ENCODE results near the gene NDST4.

NDST4 gene

DNA sequence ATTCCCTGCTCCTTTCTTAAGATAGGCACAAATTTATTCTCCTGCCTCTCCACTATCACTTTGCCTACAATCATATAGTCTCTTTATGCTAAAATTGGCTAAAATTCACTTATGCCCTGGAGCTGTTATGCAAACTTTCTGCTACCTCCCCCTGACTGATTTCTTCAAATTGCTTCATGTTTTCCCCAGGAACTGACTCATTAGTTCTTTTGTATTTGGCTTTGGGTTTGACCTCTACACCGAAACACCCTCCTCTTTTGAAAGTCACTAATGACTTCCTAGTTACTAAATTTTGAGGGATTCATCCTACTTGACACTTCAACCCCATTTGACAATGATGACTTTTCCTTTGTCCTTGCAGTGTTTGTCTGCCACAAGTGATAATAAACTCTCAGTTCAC, 222.6 kb downstream of the NDST4 start:
- TF ChIP-seq, protein P1, sequence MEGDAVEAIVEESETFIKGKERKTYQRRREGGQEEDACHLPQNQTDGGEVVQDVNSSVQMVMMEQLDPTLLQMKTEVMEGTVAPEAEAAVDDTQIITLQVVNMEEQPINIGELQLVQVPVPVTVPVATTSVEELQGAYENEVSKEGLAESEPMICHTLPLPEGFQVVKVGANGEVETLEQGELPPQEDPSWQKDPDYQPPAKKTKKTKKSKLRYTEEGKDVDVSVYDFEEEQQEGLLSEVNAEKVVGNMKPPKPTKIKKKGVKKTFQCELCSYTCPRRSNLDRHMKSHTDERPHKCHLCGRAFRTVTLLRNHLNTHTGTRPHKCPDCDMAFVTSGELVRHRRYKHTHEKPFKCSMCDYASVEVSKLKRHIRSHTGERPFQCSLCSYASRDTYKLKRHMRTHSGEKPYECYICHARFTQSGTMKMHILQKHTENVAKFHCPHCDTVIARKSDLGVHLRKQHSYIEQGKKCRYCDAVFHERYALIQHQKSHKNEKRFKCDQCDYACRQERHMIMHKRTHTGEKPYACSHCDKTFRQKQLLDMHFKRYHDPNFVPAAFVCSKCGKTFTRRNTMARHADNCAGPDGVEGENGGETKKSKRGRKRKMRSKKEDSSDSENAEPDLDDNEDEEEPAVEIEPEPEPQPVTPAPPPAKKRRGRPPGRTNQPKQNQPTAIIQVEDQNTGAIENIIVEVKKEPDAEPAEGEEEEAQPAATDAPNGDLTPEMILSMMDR (IDR thresholded peaks at IDR 0.05), result no peak
- Mint-ChIP-seq H3K9me3 (peaks cover 4% of the 10 kb centered on the region), H3K4me1 (no peaks in the 10 kb centered on the region), H3K27ac (no peak overlapping the region), H3K27me3 (ENCODE audit: low read depth, poor library complexity) (peaks cover 2% of the 10 kb centered on the region), H3K4me3 (no peak overlapping the region), H3K36me3 (ENCODE audit: low read depth) (no peaks in the 10 kb centered on the region)
- no peak for DNase-seq

DNA sequence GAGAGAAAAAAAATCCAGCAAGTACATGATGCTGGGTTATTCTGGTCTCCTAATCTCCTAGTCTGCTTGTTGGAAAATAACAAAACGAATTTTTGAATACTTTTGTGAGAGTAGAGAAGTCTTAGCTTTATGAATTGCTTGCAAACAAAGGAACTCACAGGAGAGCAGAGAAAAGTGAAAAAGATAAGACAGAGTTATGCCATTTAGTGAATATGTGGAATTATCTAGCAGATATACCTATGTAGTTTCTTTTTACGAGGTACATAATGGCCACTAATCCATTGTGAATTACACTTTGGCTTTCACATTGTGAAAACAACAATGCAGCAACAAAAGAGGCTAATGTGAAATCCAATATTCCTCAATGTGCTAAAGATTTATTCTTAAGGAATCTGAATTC, 226.7 kb downstream of the NDST4 start:
- no peak overlapping the region for H3K4me3 Mint-ChIP-seq
- TF ChIP-seq, protein P1 (IDR thresholded peaks at IDR 0.05), result no peak
- H3K4me1 Mint-ChIP-seq, result no peaks in the 10 kb centered on the region
- H3K9me3 Mint-ChIP-seq, result no peaks in the 10 kb centered on the region
- no peak for DNase-seq
- H3K27me3 Mint-ChIP-seq (ENCODE audit: low read depth, poor library complexity), result peaks cover 2% of the 10 kb centered on the region
- H3K36me3 Mint-ChIP-seq (ENCODE audit: low read depth), result no peaks in the 10 kb centered on the region
- H3K27ac Mint-ChIP-seq, result no peak overlapping the region

DNA sequence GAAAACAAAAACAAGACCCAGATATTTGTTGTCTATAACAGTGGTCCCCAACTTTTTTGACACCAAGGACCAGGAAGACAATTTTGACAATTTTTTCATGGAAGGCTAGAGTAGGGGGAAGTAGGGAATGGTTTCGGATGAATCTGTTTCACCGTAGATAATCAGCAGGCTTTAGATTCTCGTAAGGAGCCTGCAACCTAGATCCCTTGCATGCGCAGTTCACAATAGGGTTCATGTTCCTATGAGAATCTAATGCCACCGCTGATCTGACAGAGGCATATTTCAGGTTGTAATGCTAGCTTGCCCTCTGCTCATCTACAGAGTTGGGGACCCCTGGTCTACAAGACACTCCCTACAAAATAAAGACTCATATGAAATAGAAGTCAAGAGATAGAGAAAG, 229.8 kb downstream of the NDST4 start:
- TF ChIP-seq, protein P1 (IDR thresholded peaks at IDR 0.05), result no peak
- H3K4me1 Mint-ChIP-seq, result no peaks in the 10 kb centered on the region
- no peak overlapping the region for H3K4me3 Mint-ChIP-seq
- DNase-seq, result no peak
- H3K27me3 Mint-ChIP-seq (ENCODE audit: low read depth, poor library complexity), result no peaks in the 10 kb centered on the region
- H3K27ac Mint-ChIP-seq, result no peak overlapping the region
- H3K9me3 Mint-ChIP-seq, result no peaks in the 10 kb centered on the region
- H3K36me3 Mint-ChIP-seq (ENCODE audit: low read depth), result no peaks in the 10 kb centered on the region

DNA sequence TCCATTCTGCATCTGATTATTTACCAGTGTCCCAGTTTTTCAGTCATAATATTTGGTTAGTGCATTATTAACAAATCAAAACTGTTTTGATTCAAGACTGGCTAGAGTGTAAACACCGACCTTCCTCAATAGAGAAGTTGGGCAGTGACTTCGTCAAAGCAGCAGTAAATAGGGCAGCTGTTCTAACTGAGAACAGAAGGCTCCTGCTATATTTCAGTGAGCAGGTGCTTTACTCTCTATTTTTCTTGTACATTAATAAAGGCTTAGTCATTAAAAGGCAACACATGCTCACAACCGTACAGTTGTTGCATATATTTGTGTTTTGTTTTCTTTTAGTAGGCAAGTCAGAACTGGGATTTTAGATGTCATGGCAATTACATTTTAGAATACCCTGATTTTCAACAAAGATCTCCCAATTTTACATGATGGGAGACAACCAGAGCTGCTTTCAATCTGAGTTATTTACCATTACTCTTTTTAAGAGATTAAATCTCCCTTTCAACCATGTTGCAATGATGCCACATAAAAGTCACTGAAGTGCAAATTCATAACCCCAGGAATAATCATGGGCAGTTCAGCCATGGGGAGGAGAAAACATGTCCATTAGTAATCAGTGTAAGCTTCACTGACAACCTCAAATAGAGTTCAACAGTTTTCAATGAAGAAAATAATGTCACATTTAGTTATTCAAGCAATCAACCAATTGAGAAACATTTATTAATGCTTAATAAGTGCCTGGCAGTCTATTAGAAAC, 233.3 kb downstream of the NDST4 start:
- TF ChIP-seq, protein P1 (IDR thresholded peaks at IDR 0.05), result no peak
- DNase-seq, result no peak
- H3K4me3 Mint-ChIP-seq, result no peak overlapping the region
- H3K4me1 Mint-ChIP-seq, result no peaks in the 10 kb centered on the region
- H3K27me3 Mint-ChIP-seq (ENCODE audit: low read depth, poor library complexity), result no peaks in the 10 kb centered on the region
- H3K9me3 Mint-ChIP-seq, result no peaks in the 10 kb centered on the region
- no peak overlapping the region for H3K27ac Mint-ChIP-seq
- H3K36me3 Mint-ChIP-seq (ENCODE audit: low read depth), result no peaks in the 10 kb centered on the region

DNA sequence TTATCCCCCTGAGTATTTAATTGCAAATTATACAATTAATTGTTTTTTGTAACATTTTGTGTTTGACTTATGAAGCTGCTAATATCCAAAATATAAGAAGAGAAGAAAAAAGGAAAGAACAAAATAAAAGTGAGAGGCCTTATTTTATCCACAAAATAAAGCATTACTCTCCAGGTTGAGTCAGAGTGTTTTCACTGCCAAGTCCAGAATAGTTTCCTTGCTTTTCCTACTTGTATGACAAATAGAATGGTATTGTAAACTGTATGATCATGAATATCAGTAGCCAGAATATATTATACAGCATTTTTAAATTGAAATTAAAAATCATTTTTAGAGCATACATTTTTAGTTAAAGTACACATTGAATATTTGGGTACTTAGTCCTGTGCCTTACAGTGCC, 237.8 kb downstream of the NDST4 start:
- no peaks in the 10 kb centered on the region for H3K9me3 Mint-ChIP-seq
- no peak for DNase-seq
- TF ChIP-seq, protein P1 (IDR thresholded peaks at IDR 0.05), result no peak
- no peak overlapping the region for H3K4me3 Mint-ChIP-seq
- no peaks in the 10 kb centered on the region for H3K4me1 Mint-ChIP-seq
- H3K36me3 Mint-ChIP-seq (ENCODE audit: low read depth), result no peaks in the 10 kb centered on the region
- H3K27me3 Mint-ChIP-seq (ENCODE audit: low read depth, poor library complexity), result no peaks in the 10 kb centered on the region
- H3K27ac Mint-ChIP-seq, result no peak overlapping the region

DNA sequence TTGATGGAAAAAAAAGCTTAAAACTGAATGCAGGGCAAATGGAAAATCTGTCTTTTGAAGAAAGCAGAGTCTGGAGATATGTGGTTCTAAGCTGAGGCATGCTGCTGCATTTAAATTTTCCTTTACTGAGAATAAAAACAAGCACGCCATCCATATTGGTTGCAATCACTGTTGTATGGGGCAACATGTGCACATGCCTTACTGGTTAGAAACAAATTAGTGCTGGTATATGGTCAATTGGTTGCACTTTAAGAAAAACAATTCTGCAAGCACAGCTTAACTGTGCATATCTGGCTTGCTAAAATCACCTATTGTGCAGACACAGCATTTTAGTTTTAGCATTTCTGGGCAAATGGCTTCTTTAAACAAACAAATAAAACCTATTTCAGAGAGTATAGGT, 239.1 kb downstream of the NDST4 start:
- no peak for DNase-seq
- no peaks in the 10 kb centered on the region for H3K36me3 Mint-ChIP-seq (ENCODE audit: low read depth)
- H3K4me3 Mint-ChIP-seq, result no peak overlapping the region
- no peaks in the 10 kb centered on the region for H3K27me3 Mint-ChIP-seq (ENCODE audit: low read depth, poor library complexity)
- TF ChIP-seq, protein P1 (IDR thresholded peaks at IDR 0.05), result no peak
- H3K4me1 Mint-ChIP-seq, result no peaks in the 10 kb centered on the region
- no peaks in the 10 kb centered on the region for H3K9me3 Mint-ChIP-seq
- H3K27ac Mint-ChIP-seq, result no peak overlapping the region

All from nephron progenitor cell (in vitro differentiated cells).